Activated naive CD8-positive, alpha-beta T cell treated with anti-CD3 and anti-CD28 coated beads for 36 hours (primary cell): ENCODE data around the gene FOXF1. TPM values are rescaled to one million over a fixed set of nuclear protein-coding genes. Genes with fewer than 3 reads are reported as not detected.

Experiments used
- DNase-seq: peaks from one replicate; pipeline ENCODE4 v3.0.0; 2021
- H3K27ac Mint-ChIP-seq: one replicate; pipeline ENCODE4 v1.8.0; 2022; ENCODE audit warnings: mild to moderate bottlenecking, moderate library complexity, mixed read lengths
- H3K27me3 Mint-ChIP-seq: one replicate; pipeline ENCODE4 v1.8.0; 2022; ENCODE audit warnings: mild to moderate bottlenecking, mixed read lengths
- H3K36me3 Mint-ChIP-seq: one replicate; pipeline ENCODE4 v1.8.0; 2021; ENCODE audit warnings: mild to moderate bottlenecking, mixed read lengths
- H3K4me1 Mint-ChIP-seq: one replicate; pipeline ENCODE4 v1.8.0; 2021; ENCODE audit warnings: mixed read lengths
- H3K4me3 Mint-ChIP-seq: one replicate; pipeline ENCODE4 v1.8.0; 2022; ENCODE audit warnings: mild to moderate bottlenecking, moderate library complexity, mixed read lengths
- H3K9me3 Mint-ChIP-seq: one replicate; pipeline ENCODE4 v1.8.0; 2022; ENCODE audit warnings: mixed read lengths
- total RNA-seq, 2 experiments: library from RNA; stranded (reverse); gene quantifications; one replicate each; pipeline ENCODE4 v1.2.3, GENCODE V29; 2021

Gene FOXF1
- total RNA-seq, 2 experiments from 2014 or later = not detected

DNA sequence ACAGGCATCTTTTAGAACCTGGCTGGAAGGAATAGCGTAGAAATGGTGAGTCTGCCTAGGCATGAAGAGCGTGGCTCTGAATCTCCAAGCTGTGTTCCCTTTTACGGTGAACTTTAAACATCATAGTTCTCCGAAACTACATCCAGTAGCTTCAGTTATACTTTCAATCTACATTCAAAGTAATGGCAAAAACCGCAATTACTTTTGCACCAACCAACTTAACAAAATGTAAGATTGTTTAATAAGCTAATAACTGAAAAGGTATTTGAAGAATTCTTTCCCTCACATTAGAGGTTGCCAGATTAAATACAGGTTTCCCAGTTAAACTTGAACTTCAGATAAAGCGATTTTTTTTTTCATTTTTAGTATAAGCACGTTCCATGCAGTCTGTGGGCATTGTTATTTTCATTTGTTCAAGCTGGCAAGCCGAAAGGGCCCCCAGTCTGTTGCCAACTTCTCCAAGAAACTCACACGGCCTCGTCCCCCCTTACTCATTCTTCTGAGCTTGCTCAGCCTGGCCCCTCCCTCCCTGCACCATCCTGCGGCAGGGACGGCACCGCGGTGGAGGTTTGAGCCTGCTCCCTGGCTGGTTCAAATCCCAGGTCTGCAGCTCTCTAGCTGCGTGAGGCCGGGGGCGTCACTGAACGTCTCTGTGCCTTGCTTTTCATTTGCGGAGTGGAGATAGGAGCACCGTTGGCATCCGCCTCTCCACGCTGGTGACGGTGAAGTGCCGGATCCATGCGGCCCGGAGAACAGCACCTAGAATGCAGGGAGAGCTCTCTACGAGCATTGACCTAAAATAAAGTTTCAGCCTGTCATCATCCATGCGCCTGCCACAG lies 48.2 kb downstream of the FOXF1 start:
- no peak for DNase-seq
- Mint-ChIP-seq H3K27me3 (peaks cover 33% of the 10 kb centered on the region), H3K4me1 (peaks cover 14% of the 10 kb centered on the region), H3K9me3 (no peaks in the 10 kb centered on the region), H3K27ac (no peak overlapping the region), H3K36me3 (peaks cover 11% of the 10 kb centered on the region), H3K4me3 (no peak overlapping the region)

DNA sequence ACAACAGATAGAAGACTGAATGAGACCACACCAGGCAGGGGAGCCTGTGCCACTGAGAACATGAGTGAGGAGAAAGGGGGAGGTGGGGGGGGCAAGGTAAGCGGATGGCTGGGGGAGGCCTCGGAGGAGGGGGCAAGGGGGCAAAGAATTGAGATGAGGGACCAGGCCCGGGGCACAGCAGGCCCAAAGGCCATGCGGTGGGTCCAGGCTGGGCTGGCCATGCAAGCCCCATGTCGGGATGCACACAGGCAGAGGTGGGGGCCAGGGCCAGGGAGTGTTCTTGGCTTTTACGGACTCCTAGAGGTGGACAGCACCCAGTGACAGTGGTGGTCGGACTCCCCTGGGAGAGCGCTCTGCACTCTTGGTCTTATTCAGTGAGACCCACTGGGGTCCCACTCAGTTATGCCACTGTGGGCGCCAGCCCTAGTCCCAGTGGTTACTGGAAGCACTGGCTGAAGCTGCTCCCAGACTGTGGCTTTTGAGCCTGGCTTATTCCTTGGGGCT lies 49.5 kb downstream of the FOXF1 start:
- H3K9me3 Mint-ChIP-seq = no peaks in the 10 kb centered on the region
- DNase-seq = no peak
- H3K36me3 Mint-ChIP-seq = peaks cover 2% of the 10 kb centered on the region
- H3K4me1 Mint-ChIP-seq = peaks cover 10% of the 10 kb centered on the region
- no peak overlapping the region for H3K4me3 Mint-ChIP-seq
- H3K27ac Mint-ChIP-seq = no peak overlapping the region
- peaks cover 46% of the 10 kb centered on the region for H3K27me3 Mint-ChIP-seq

DNA sequence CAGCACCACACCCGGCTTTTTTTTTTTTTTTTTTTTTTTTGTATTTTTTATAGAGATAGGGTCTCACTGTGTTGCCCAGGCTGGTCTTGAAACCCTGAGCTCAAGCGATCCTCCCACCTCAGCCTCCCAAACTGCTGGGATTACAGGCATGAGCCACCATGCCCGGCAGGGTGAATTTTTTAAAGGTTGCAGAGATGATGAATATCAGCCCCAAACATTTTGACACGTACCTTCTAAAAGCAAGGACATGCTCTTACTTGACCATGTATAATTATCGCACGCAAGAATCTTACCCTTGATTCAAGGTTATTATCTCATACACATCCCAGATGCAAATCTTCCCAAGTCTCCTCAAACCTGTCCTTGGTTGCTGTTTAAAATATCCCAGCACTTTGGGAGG lies 52.0 kb downstream of the FOXF1 start:
- Mint-ChIP-seq H3K4me1 (peaks cover 10% of the 10 kb centered on the region), H3K9me3 (no peaks in the 10 kb centered on the region), H3K27me3 (peaks cover 65% of the 10 kb centered on the region), H3K36me3 (no peaks in the 10 kb centered on the region), H3K4me3 (no peak overlapping the region), H3K27ac (no peak overlapping the region)
- DNase-seq = no peak

DNA sequence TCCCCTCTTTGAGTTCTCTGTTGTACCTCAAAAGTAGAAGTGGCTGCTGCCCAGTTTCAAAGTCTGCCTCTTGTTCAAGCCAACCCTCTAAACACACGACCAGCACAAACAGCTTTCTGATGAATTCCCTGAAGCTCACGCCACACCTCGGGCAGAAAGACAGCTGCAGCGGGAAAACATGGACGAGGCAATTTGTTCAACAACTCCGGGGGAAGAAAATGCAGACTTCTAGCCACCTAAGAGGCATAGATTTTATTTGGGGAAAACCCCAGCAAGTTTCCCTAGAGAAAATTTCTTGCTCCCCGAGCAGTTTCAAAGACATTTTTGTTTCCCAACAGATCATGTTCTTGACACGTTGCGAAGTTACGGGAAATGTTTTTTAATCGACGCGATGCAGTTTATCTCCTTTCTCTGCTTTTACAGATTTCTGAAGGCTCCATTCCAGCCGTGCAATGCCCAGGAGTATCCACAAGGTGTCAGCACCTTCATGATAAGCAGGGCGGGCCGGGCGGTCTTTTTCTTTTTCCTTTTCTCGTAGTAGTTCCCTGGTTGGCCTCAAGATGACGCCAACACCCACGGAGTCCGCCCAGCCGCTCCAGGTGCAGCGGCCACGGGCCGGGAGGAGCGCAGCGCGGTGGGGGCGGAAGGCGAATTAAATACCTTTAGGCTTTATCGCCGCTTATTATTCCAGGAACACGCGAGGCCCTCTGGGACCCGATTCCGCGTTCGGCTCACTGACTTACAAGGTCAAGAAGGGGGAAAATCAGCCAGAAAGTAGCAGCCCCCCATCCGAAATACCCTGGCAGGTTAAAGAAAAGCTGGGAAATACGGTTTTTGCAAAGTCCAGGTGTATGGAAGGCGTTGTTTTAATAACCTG lies 53.4 kb downstream of the FOXF1 start:
- Mint-ChIP-seq H3K4me1 (peaks cover 11% of the 10 kb centered on the region), H3K36me3 (no peaks in the 10 kb centered on the region), H3K27me3 (peaks cover 65% of the 10 kb centered on the region), H3K9me3 (no peaks in the 10 kb centered on the region), H3K27ac (no peak overlapping the region), H3K4me3 (peak overlapping the region; percentile 5)
- DNase-seq = peak; percentile 80

Other genes starting within 250 kb of the FOXF1 start
- gene MTHFSD, start 44.7 kb downstream of the FOXF1 start, total RNA-seq = 10 to 100 TPM; 20.7 to 22.5 TPM
- not detected for gene FOXC2, start 56.3 kb downstream of the FOXF1 start, total RNA-seq
- not detected for gene FOXL1, start 68.0 kb downstream of the FOXF1 start, total RNA-seq